GM18861 (cell line): ENCODE measurements around the gene TMF1.

Source experiments
- ATAC-seq: cut with Tn5 transposase; IDR thresholded peaks from one replicate; pipeline ENCODE4 v1.9.1; 2021; ENCODE audit not compliant: unreplicated experiment

TMF1 gene

DNA sequence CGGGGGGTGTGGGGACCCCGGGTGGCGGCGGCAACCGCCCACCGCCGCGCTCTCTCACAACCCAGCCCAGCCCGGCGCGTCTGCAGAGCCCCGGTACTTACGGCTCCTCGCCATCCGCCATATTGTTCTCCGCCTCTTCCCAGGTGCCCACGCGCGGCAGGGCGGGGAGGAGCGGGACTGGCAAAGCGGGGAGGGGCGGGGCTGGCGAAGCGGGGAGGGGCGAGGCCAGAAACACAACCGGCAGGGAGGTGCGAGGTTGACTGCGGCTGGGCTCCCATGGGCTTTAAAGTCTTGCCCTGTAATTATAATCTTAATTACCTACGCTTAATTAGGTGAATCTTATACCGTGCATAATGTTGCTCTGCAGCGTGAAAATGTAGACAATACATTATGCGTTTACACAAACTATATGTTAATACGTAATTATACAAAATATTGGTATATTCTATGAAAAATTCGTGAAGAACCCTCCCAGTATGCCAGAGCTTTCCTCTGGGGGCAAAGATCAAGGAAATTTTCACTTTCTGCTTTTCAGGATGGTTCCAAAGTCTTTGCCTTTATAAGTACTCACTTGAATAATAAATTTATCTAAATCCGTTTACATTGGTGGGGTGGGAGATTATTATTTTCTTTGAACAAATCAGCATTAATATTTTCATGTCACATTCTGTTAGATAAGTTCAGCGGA lies 28.2 kb upstream of the TMF1 start, which contains the start of gene UBA3:
UBA3 (minus strand) TSS at position 133 of the 688 bp plus-strand sequence; CDS start at position 121, 12 bp downstream.
- peak; percentile 20 for ATAC-seq

DNA sequence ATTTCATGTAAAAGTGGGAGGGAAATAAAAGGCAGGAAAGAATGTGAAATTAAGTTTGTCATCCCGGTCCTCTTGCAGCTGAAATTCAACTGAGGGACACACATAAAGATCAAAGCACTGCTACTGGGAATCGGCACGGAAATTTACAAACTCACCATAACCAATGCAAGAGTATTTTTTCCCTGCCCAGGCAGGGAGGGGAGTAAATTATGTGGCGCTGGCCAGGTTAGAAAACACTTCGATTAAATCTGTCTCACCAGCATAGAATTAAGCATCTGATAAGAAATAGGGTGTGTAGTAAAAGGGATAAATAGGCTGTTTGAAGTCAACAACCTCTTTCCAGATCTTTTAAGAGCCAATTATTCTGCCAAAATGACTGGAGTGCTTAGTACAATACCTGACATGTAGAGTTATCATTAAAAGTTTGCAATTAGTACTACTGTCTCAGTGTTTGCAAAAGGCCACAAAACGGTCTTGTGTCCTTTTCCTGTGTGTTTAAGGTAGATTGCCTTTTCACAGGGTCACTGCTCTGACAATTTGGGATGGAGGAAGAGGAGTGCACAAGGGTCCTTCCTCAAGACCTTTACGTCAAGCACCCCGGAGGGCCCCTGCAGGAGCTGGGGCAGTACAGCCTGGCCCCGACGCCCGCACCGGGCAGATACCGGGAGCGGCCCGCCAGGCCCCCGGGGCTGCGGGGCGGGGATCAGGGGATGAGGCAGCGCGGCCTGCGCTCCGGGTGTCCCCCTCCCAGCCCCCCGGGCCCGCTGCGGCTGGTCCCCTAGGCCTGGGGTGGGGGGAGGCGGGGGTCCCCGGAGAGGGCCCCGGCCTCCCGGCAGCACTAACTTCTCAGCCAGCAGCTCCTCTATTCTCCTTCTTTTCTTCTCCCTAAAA lies 27.4 kb upstream of the TMF1 start:
- no peak for ATAC-seq

DNA sequence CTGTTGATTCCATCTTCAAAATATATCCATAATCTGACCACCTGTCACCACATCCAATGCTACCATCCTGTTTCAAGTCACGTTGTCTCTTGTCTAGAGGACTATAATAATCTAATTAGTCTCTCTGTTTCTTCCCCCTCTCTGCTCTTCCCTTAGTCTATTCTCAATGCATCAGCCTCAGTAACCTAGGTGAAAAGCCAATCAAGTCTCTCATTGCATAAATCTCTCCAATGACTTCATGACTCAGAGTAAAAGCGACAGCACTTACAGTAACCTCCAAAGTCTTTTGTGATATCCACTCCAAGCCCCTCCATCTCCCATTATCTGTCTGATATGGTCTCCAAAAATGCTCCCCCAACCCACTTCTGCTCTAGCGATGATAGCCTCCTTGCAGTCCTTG lies 20.8 kb upstream of the TMF1 start:
- no peak for ATAC-seq

DNA sequence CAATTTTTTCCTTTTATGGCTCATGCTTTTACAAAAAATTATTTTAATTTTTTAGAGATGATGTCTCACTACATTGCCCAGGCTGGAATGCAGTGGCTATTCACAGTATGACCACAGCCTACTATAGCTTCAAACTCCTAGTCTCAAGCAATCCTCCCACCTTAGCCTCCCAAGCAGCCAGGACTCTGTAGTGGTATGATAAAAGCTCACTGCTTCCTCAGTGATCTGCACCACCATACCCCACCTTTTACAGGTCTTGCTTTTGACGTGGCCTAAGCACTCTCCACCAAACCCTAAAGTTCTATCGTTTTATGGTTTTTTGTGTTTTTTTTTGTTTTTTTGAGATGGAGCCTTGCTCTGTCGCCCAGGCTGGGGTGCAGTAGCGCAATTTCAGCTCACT lies 14.0 kb upstream of the TMF1 start:
- ATAC-seq: no peak

DNA sequence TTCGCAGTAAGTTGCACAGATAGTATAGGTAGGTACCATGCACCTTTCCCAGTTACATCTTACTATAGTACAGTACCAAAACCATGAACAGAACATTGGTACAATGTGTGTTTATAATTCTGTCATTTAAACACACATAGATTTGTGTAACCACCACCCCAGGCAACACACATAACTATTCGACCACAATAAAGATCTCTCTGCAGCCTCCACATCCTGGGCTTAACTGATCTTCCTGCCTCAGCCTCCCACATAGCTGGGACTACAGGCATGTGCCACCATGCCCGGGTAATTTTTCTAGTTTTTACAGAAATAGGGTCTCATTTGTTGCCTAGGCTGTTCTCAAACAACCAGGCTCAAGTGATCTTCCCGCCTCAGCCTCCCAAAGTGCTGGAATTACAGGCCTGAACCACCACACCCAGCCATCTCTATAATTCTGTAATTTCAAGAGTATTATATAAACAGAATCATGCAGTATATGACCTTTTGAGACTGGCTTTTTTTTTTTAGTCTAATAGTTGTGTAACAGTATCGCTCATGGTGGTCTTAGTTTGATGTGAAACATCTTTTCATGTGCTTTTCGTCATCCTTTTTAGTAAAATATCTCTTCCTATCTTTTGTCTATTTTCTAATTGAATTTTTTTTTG lies 13.3 kb upstream of the TMF1 start:
- ATAC-seq: no peak

DNA sequence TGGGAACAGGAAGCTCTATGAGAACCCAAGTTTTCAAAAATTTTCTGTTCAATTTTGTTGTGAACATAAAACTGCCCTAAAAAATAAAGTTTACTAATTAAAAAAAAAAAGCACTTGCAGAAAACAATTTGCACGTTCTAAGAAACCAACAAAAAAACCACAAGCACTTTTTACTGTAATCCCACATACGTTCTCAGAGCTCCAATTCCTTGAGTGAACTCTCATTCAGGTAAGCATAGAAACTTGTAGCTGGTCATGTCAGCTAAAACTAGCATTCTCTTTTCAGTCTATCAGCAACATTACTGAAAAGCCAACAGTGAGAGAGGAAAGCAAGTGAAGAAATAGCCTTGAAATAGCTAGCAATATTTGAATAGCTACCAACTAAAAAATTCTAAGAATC lies 11.5 kb upstream of the TMF1 start:
- ATAC-seq: no peak

DNA sequence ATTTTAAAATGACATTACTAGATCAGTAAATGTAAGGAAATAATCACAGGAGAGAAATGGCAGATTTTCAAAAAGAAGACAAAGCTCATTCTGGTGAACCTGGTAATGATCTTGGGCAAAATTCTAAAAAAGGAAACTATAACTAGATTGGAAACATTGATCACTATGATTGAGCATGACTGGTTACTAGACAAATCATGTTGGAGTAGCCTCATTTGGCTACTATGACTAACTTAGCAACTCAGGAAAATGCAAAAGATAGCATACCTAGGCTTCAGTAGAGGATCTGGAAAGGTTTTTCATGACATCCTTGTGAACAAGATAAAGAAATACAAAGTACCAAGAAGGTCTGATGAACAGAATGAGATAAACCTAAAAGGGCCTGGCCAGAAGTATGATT lies 7.6 kb upstream of the TMF1 start:
- ATAC-seq: no peak

DNA sequence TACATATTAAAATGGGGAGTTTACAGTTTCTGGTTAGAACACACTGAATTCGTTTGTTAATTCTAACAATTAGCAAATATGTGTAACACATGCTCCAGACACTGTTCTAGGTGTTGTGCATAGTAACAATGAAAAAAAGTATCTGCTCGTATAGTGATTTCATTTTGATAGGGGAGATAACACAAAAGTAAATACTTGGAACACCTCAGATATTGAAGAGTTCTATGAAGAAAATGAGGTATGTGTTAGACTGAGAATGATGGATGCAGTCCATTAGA lies 6.8 kb upstream of the TMF1 start:
- no peak for ATAC-seq

DNA sequence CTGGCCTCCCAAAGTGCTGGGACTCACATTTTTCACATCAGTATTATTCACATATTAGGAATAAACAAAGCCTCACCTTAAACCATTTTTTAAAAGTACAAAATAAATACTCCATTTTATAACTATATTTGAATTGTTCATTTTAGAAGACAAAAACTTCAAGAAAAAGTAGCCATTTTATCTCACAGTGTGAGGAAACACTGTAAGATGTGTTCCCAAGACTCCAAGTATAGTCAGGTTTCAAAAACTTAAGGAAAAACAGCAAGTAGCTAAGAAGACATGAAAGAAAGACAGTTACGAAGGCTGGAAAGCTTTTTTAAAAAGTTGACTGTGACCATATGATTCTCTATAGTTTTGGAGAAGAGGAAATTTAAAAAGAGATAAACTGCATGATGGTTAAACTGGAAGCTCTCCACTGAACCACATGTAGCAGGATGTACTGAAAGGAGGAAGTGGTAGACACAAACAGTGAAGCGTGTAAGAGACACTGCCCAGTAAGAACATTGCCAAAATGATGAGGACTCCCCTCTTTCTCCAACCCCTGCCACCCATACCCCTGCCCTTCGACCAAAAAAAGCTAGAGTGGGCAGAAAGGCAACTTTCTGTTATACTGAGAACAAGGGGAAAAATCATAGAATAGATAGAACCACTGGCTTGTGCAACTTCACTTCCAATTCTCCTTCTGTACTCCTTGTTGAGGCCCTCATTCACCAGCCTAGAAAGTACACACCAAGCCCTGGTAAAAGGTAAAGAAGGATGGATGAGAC lies 6.2 kb upstream of the TMF1 start:
- ATAC-seq: peak; percentile 99

DNA sequence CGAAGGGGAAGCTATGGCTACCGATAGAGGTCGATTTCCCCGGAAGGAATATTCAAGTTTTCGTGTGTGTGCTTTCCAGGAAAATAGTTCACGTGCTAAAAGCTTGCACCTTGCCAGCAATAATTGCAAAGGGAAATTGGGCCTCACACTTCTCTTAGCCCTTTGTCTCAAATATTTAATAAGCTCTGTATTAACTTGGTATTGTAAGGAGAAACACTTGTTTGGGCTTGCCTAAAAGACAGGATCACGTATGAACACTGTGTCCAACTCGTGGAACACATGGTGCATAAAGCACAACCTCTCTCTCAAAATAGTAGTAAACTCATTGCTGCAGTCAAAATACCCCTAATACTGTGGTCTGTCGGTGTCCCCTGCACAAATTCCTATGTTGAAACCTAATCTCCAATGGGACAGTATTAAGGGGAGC lies 352 bp upstream of the TMF1 start:
- peak; percentile 1 for ATAC-seq

DNA sequence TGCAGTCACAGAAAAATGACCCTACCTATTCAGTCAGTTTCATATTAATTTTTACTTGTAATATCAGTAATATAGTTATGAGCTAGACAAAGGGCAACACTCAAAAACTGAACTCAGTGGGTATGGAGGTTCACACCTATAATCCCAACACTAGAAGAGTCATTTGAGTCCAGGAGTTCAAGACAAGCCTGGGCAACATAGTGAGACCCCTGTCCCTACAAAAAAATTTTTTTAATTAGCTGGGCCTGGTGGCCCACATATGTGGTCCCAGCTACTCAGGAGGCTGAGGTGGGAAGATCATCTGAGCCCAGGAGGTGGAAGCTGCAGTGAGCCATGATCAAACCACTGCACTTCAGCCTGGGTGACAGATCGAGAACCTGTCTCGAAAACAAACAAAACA lies 3.1 kb downstream of the TMF1 start:
- ATAC-seq: no peak

DNA sequence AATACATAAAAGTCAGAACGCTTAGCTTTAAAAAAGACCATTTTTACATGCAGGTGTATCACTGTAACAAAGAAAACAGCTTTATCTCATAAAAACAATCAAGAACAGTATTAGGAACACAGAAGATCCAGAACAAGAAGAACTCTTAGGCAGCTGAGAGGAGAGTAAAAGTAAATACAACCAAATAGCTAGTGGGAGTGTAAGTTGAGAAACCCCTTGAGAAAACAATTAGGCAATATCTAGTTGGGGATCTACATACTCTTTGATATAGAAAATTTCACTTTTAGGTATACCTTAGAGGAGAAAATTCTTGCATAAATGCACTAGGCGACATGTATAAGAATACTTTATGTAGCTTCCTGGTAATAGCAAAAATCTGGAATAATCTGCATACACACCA lies 7.5 kb downstream of the TMF1 start:
- no peak for ATAC-seq

DNA sequence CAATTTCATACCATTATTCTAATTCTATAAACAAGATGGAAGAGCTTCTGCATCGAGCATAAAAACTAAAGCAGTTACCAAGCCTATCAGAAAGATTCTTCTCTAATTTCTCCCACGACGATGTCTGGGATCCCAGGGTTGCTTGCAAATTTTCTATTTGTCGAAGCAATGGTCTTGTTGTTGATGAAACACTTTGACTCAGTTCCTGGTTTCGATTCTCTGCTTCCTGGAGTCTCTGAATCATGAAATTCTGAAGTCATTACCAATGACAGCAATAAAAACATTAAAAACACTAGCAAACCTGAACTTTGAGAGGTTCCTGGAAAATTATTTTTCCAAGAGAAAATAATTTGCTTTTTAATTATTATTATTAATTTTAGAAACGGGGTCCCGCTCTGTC lies 18.7 kb downstream of the TMF1 start:
- no peak for ATAC-seq

DNA sequence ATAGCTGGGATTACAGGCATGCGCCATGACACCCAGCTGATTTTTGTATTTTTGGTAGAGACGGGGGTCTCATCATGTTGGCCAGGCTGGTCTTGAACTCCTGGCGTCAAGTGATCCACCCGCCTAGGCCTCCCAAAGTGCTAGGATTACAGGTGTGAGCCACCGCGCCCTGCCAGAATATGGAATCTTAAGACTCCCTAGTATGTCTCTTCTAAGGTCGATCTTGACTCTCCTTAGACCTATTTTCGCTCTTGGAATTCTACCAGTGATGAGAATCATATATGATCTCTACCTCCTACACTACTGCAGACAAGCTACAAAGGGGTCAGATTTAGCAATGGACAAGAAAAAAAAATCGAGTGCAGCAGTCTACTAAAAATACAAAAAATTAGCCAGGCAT lies 19.4 kb downstream of the TMF1 start:
- no peak for ATAC-seq

DNA sequence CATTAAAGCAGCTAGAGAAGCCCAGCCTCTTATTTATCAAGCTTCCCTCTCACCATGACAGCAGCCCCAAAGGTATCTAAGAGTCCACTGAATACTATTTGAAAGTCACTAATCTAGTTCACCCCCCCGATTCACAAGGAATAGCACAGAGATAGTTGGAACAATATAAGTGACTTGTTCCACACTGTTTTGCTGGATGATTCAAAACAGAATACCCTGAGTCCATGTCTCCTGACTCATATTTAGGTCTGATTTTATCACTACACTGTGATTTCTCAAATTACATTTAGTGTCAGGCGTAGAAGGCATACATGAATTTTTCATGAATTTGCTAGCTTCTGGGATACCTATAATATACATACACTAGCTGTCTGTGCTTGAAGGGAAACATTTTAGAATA lies 20.0 kb downstream of the TMF1 start:
- ATAC-seq: no peak

DNA sequence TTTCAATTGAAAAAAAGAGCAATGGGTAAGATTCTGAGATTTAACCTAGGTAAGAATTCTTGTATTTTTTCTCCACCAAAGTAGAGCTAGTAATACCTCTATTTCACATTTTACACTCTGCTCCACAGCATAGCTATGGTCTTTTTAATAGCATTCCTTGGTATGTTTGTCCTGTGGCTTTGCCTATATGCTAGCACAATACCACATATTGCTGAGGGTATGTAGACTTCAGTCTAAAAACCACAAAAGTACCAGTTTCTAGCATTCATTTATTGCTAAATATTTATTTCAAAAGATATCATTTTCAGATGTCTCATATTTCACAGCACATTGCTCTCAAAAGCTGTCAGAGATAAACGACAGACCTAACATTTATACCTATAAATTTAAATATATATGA lies 20.5 kb downstream of the TMF1 start:
- ATAC-seq: no peak

DNA sequence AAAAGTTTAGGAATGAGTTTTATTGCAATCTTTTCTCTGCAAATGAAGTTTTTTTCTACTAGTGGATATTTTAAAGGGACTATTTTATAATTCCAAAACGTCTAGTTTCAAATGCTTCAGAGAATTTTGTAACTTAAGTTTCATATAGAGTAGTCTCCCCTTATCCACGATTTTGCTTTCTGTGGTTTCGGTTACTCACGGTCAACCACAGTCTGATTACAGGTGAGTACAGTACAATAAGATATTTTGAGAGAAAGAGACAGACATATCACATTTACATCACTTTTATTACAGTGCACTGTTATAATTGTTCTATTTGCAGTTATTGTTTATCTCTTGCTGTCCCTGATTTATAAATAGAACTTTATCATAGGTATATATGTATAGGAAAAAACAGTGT lies 31.3 kb downstream of the TMF1 start:
- ATAC-seq: no peak

DNA sequence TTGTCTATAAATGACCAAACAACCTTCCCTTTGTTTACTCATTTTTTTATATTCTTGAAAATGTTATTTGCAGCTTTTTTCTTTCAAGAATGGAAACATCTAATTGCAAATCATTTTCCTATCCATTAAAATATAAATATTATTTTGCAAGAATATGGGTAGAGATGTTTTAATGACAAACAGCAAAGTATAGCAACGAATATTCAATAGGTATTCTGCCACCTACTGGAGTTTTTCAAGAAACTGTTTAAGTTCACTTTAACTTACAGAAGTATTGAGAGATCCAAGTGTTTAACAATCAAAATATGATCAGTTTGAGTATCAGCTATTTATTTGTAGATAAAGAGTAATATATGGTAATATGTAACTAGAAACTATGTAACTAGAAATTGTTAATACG lies 31.7 kb downstream of the TMF1 start:
- ATAC-seq: no peak

DNA sequence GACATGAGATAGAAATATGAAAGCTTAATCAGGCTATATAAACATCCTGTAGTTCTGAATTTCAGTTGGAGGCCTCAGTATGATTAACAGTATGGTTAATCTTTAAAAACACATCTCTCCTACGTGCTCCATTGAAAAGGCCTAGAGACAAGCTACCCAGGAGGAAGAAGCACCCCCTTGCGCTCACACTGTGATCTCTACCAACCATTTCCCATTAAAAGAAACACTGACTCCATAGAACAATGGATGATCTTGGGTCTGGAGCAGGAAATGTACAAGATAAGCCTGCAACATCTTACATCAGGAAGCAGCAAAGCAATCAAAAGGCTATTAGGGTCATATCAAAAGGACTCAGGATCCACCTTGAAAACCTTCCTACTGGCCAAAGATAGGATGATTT lies 35.2 kb downstream of the TMF1 start:
- ATAC-seq: no peak

DNA sequence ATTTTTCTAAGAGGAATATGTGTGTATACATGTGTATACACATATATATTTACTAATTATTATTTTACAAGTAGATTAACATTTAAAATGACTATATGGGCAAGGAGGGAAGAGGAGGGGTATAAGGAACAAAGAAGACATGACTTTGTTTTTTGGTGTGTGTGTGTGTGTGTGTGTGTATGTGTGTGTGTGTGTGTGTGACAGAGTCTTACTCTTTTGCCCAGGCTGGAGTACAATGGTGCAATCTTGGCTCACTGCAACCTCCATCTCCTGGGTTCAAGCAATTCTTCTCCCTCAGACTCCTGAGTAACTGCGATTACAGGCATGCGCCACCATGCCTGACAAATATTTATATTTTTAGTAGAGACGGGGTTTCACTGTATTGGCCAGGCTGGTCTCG lies 36.0 kb downstream of the TMF1 start:
- no peak for ATAC-seq

DNA sequence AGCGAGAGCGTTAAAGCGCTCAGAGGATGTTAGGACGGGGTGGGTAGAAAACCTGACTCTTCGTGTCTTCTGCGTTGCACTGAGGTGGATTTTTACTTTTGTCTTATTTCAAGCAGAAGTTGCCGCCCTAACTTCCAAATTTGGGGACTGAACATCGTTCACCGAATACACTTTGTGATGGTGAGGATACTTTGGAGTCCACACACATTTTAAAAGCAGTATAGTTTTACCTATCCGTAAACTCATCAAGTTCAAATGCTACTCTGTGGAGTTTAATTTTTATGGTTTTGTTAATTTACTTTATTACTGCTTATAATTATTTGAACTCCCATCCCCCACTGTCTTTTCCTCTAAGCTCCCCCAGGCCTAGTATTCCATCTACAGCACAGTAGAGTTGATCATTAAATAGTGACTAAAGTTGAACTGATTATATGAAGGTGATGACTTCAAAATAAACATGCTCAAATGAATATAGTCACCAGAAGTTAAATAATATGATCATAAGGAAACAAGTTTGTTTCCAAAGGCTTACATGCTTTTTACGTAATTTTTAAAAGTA lies 38.0 kb downstream of the TMF1 start:
- ATAC-seq: no peak
